HG03095 (cell line): ENCODE data around the gene KRTAP29-1.

Source experiments
- ATAC-seq: cut with Tn5 transposase; IDR thresholded peaks from one replicate; pipeline ENCODE4 v1.9.1; 2021; ENCODE audit warnings: moderate library complexity; ENCODE audit not compliant: unreplicated experiment

The KRTAP29-1 gene

GRCh38 chr17:41328207-41328606 lies 25.6 kb upstream of the KRTAP29-1 start:
- no peak for ATAC-seq

GRCh38 chr17:41327411-41328120 lies 24.9 kb upstream of the KRTAP29-1 start:
- ATAC-seq: no peak

GRCh38 chr17:41326173-41327145 lies 23.8 kb upstream of the KRTAP29-1 start:
- ATAC-seq: no peak

GRCh38 chr17:41325611-41326010 lies 23.0 kb upstream of the KRTAP29-1 start:
- ATAC-seq: no peak

GRCh38 chr17:41325126-41325525 lies 22.5 kb upstream of the KRTAP29-1 start:
- no peak for ATAC-seq

- no peak for ATAC-seq
Observed at GRCh38 chr17:41324180-41325075, 21.8 kb upstream of the KRTAP29-1 start.

GRCh38 chr17:41322903-41323895 lies 20.5 kb upstream of the KRTAP29-1 start:
- no peak for ATAC-seq

GRCh38 chr17:41322094-41322902 lies 19.6 kb upstream of the KRTAP29-1 start:
- no peak for ATAC-seq

GRCh38 chr17:41318231-41318630 lies 15.6 kb upstream of the KRTAP29-1 start:
- ATAC-seq: no peak

- ATAC-seq: no peak
Observed at GRCh38 chr17:41315814-41316445, 13.3 kb upstream of the KRTAP29-1 start.

GRCh38 chr17:41315204-41315794 lies 12.6 kb upstream of the KRTAP29-1 start, which contains the start of gene KRTAP17-1:
Gene KRTAP17-1, minus strand, starts transcription at chr17:41315710. Its CDS starts 60 bp downstream, at chr17:41315650.
- ATAC-seq: no peak

- no peak for ATAC-seq
Observed at GRCh38 chr17:41311111-41311510, 8.5 kb upstream of the KRTAP29-1 start.

- no peak for ATAC-seq
Observed at GRCh38 chr17:41308918-41309359, 6.3 kb upstream of the KRTAP29-1 start, which contains the start of gene KRTAP16-1. Gene KRTAP16-1, minus strand, starts transcription at chr17:41309309. Its CDS starts 56 bp downstream, at chr17:41309253.

- no peak for ATAC-seq
Observed at GRCh38 chr17:41308251-41308917, 5.7 kb upstream of the KRTAP29-1 start.

GRCh38 chr17:41307647-41308046 lies 5.0 kb upstream of the KRTAP29-1 start:
- no peak for ATAC-seq

GRCh38 chr17:41304091-41304490 lies 1.4 kb upstream of the KRTAP29-1 start:
- ATAC-seq: no peak

- ATAC-seq: no peak
Observed at GRCh38 chr17:41302981-41303380, 330 bp upstream of the KRTAP29-1 start.
